GM19452 (cell line): Measurements from ENCODE around the gene ASB18.
"Not testable (repeated sequence)": the region's sequence is repeated elsewhere in the genome, so short reads cannot be mapped to it uniquely, and the experiment has no call there.

Source experiments
- ATAC-seq: cut with Tn5 transposase; IDR thresholded peaks from one replicate; pipeline ENCODE4 v1.9.1; 2021; ENCODE audit not compliant: unreplicated experiment

The ASB18 gene

GRCh38 chr2:236287656-236288055 lies 23.4 kb upstream of the ASB18 start:
- no peak for ATAC-seq

GRCh38 chr2:236286873-236287545 lies 22.8 kb upstream of the ASB18 start:
- ATAC-seq, result no peak

GRCh38 chr2:236284208-236284607 lies 20.0 kb upstream of the ASB18 start:
- ATAC-seq, result no peak

- no peak for ATAC-seq
These were observed 18.2 kb upstream of the ASB18 start for GRCh38 chr2:236282406-236282805.

- no peak for ATAC-seq
These were observed 17.2 kb upstream of the ASB18 start for GRCh38 chr2:236281423-236281822.

- ATAC-seq, result no peak
These were observed 8.9 kb upstream of the ASB18 start for GRCh38 chr2:236273126-236273525.

GRCh38 chr2:236271851-236272250 lies 7.6 kb upstream of the ASB18 start:
- no peak for ATAC-seq

- not testable (repeated sequence) for ATAC-seq
These were observed 5.7 kb upstream of the ASB18 start for GRCh38 chr2:236269876-236270275.

- ATAC-seq, result no peak
These were observed 1.5 kb upstream of the ASB18 start for GRCh38 chr2:236265675-236266074.

GRCh38 chr2:236262238-236262637 lies 2.0 kb downstream of the ASB18 start:
- ATAC-seq, result no peak

GRCh38 chr2:236261452-236261851 lies 2.8 kb downstream of the ASB18 start:
- ATAC-seq, result no peak

GRCh38 chr2:236259371-236259770 lies 4.8 kb downstream of the ASB18 start:
- no peak for ATAC-seq

- ATAC-seq, result no peak
These were observed 6.6 kb downstream of the ASB18 start for GRCh38 chr2:236257575-236257974.

GRCh38 chr2:236257136-236257535 lies 7.1 kb downstream of the ASB18 start:
- no peak for ATAC-seq

- ATAC-seq, result no peak
These were observed 7.7 kb downstream of the ASB18 start for GRCh38 chr2:236256366-236256985.

- ATAC-seq, result no peak
These were observed 9.5 kb downstream of the ASB18 start for GRCh38 chr2:236254674-236255073.

- no peak for ATAC-seq
These were observed 10.2 kb downstream of the ASB18 start for GRCh38 chr2:236254001-236254400.

GRCh38 chr2:236252602-236253001 lies 11.6 kb downstream of the ASB18 start:
- ATAC-seq, result no peak

GRCh38 chr2:236250909-236251579 lies 13.2 kb downstream of the ASB18 start:
- ATAC-seq, result no peak

GRCh38 chr2:236250286-236250685 lies 13.9 kb downstream of the ASB18 start:
- ATAC-seq, result no peak

GRCh38 chr2:236249066-236249465 lies 15.1 kb downstream of the ASB18 start:
- no peak for ATAC-seq

GRCh38 chr2:236246711-236247246 lies 17.4 kb downstream of the ASB18 start:
- ATAC-seq, result no peak
